HS-27A (cell line): ENCODE results near the gene HOXA5.

Experiments
- DNase-seq: peaks from one replicate; pipeline ENCODE4 v3.0.0-alpha.2; 2012; ENCODE audit warnings: low read depth, missing footprints

Gene HOXA5

DNA sequence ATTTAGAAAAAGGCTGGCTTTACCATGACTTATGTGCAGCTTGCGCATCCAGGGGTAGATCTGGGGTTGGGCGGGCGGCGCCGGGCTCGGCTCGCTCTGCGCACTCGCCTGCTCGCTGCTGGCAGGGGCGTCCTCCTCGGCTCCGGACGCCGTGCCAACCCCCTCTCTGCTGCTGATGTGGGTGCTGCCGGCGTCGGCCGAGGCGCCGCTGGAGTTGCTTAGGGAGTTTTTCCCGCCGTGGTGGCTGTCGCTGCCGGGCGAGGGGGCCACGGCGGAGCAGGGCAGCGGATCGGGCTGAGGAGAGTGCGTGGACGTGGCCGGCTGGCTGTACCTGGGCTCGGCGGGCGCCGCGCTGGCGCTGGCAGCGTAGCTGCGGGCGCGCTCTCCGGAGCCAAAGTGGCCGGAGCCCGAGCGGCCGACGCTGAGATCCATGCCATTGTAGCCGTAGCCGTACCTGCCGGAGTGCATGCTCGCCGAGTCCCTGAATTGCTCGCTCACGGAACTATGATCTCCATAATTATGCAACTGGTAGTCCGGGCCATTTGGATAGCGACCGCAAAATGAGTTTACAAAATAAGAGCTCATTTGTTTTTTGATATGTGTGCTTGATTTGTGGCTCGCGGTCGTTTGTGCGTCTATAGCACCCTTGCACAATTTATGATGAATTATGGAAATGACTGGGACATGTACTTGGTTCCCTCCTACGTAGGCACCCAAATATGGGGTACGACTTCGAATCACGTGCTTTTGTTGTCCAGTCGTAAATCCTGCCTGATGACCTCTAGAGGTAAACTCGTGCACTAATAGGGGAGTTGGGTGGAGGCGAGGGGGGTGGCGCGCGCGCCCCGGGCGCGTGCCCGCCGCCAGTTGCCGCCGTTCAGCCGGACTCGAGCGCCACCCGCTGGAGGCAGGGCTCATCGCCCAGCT is at the start of gene HOXA5:
HOXA5 (minus strand) TSS at position 659 of the 927 bp plus-strand sequence; CDS start at position 585, 74 bp downstream.
- DNase-seq: peak; percentile 57

DNA sequence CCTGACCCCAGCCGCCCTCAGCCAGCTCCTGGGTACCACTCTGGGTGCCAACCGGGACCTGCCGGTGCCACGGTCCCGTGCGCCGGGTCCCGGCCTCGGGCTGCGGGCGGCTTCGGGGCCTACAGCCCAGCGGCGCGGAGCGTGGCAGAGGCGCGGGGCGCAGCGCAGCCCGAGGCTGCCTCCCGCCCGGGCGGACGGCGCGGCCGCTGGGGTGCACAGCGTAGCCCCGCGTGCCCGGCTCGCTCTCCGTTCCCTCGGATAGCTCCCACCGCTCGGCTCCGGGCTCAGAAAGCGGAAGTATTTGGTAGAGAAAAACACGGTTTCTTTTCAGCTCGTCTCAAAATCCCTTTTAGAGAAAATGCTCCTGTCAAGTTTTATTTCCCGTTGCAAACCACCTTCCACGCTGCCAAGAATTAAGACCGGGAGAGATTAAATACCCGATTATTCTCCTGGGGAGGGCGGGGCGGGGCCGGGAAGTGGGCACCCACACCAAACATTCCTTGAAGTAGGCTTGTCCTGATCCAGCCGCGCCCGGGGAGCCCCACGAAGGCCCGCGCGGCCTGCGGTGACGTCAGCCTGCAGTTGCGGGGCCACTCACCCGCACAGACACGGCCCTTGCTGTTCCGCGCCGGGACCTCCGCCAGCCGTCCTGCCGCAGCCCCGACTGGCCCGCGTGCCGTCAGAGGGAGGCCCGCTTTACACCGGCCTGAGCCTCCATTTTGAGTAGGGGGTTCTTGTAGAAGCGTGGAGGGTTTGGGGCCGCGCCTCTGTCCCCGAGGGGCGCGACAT is 49.3 kb upstream of the HOXA5 start:
- no peak for DNase-seq

DNA sequence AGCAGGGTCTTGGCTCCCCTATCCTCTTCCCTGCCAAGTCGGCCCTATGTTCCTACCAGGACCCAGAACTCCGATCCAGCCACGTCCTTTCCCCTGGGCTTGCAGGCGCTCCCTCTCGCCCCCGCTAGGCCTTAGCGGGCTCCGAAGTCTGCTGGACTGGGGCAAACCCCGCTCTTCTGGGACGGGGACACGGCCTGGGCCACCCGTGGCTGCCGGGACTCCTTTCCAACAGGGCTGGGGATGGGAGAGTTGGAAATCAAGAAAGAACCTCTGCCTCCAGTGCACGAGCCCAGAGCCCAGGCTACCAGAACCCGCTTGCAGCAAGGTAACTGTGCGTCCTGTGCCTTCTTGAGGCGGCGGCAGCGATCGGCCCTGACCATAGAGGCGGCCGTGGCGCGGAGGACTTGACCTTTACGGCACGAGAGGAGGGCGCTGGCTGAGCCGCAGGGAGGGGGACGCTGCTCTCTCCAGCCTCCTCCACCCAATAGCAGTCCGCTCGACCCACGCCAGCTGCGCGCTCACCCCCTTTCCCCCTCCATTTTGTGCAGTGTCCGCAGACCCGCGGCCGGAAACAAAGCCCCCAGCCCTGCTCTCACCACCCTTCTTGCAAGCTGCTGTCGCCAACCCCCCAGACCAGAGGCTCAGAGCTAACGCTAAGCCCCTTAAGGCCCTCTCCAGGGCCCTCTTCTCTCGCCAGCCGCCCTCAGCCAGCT is 48.5 kb upstream of the HOXA5 start:
- DNase-seq: no peak

GRCh38 chr7:27191161-27191731 is 47.8 kb upstream of the HOXA5 start:
- no peak for DNase-seq

DNA sequence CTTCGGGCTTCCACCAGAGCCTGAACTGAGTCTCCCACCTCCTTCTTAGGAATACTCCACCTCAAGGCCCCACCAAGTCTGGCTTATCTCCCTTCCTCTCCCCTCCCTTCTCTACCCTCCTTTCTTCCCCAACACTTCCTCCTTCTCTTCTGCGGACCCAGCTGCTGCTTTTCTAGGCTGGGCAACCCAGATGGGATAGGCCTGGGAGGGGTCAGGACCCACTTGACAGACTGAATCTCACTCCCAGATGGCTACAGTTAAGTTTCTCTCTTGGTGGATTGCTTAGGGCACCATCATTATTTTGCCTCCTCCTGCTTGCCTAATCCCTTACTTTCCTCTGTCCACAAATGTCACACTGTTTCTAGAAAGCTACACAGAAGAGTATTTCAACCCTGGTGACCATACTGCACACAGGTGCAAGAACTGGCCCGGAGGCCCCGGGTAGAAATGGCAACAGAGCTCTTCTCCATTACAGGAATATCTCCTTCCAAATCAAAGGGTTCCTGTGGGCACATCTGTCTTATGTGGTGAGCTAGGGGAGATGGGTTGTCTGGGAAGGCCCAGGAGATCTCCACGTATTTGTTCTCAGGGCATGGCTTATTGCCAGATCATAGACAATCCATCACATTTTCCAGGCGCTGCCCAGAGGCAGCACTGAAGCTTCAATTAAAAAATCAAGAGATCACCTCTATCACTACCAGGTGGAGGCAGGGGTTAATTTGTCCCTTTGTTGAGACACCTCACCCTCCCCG is 46.7 kb upstream of the HOXA5 start:
- no peak for DNase-seq

GRCh38 chr7:27189295-27189996 is 46.0 kb upstream of the HOXA5 start:
- no peak for DNase-seq

DNA sequence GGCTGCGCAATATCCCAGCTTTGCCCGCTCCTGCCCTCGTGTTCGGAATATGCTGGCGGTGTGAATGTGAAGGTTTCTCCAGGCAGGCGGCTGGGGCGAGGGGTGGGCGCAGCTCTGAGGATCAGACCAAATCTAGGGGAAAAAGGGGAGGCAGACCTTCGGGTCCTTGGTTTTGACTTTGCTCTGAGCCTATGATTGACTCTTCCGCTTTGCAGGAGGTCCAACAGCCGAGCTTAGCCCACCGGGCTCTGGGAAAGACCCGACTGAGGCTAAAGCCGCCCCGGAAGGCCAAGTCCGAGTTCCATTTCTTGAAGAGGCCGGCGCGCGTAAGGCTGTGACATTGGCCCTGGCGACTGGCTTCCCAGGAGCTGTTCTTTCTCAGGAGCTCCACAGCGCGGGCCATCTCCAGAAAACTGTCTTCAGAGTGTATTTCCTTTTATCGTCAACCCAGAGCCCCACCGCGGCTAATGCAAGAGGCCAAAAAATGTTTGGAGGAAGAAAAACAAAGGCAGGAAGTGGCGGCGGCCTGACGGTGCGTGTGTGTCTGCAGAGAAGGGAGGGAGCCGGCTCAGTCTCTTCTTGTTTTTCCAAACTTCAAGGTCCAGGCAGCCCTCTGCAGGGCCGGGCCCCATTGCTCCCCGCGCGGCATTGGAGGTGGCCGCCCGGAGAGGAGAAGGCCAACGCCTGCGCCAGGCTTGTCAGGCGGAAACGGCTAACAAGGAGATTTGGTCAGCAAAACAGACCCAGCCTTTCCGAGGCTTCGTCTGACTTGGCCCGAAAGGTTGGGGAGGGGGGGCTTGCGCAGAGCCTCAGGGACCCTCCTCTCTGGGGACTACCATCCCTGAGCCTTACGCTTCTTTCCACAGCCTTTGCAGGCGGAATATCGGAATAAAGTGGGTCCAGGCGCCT is 45.2 kb upstream of the HOXA5 start:
- DNase-seq: no peak

GRCh38 chr7:27187475-27188385 is 44.2 kb upstream of the HOXA5 start:
- DNase-seq: no peak

GRCh38 chr7:27186668-27187474 is 43.4 kb upstream of the HOXA5 start:
- no peak for DNase-seq

- DNase-seq: no peak
Measured at GRCh38 chr7:27185854-27186667, 42.6 kb upstream of the HOXA5 start.

DNA sequence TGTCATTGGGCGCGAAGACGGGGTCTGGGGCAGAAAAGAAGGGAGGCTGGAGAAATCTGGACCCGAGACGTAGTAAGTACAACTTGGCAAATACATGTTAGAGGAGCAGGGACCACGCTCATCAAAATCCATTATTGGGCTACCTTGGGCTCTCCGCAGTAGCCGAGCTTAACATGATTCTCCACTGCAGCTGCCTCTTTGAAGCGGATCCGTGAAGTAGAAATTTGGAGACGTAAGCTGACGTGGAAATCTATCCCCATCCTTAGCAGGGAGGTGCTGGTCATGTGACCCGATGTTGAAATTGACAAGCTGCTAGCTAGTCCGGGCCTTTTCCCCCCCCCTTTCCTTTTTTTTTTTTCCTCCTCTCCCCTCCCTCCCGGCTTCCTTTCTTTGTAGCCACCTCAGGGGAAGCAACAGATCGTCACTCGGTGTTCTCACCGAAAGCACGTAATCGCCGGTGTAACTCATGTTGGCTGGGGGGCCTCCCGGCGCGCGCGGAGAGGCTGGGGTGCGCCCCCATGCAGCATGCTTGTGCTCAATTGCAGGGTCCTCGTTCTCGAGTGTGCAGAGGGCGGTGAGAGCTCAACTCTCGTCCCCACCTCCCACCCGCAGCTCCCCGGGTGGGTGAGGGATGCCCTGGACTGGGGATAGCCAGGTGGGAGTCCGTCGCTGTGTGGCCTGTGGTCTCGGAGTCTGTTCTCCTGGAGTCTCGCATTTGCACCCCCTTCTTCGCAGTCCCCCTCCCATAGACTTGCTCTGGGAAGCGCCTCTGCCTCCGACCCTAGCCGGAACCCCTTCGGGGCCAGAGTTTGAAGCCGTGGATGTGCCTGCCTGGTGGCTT is 41.8 kb upstream of the HOXA5 start, which contains the start of gene HOXA11:
HOXA11 (minus strand) TSS at position 220 of the 841 bp plus-strand sequence; CDS start at position 132, 88 bp downstream.
- DNase-seq: no peak

GRCh38 chr7:27184337-27185012 is 41.0 kb upstream of the HOXA5 start:
- no peak for DNase-seq

GRCh38 chr7:27183682-27184336 is 40.3 kb upstream of the HOXA5 start:
- no peak for DNase-seq

GRCh38 chr7:27182861-27183681 is 39.6 kb upstream of the HOXA5 start:
- no peak for DNase-seq
